HEK293 (cell line): ENCODE results near the gene ENDOU.
A peak's percentile ranks its signal among the peaks of the same experiment; 100 is the strongest.

ENCODE experiments used
- BCL11B ChIP-seq: fragments of 450-650 bp; formaldehyde crosslinking; IDR thresholded peaks from 2 replicates; pipeline ENCODE4 v1.5.1; 2016; ENCODE audit warnings: low read depth, missing biosample characterization, missing genetic modification characterization
- EGR2 ChIP-seq: fragments of 450-650 bp; formaldehyde crosslinking; IDR thresholded peaks from 2 replicates; pipeline ENCODE4 v1.5.1; 2016; ENCODE audit warnings: low read depth, missing biosample characterization, missing genetic modification characterization
- GLI4 ChIP-seq: fragments of 450-650 bp; formaldehyde crosslinking; IDR thresholded peaks from 2 replicates; pipeline ENCODE4 v1.5.1; 2016; ENCODE audit warnings: missing biosample characterization, missing genetic modification characterization
- HOXD13 ChIP-seq: sonication (generic); formaldehyde crosslinking; IDR thresholded peaks from 2 replicates; pipeline ENCODE4 v1.8.0; 2022; ENCODE audit warnings: missing genetic modification reagents, borderline replicate concordance
- YY2 ChIP-seq: fragments of 450-650 bp; formaldehyde crosslinking; IDR thresholded peaks from 2 replicates; pipeline ENCODE4 v1.5.1; 2016; ENCODE audit warnings: missing biosample characterization, missing genetic modification characterization
- ZFP37 ChIP-seq: fragments of 450-650 bp; formaldehyde crosslinking; IDR thresholded peaks from 2 replicates; pipeline ENCODE4 v1.5.1; 2016; ENCODE audit warnings: missing biosample characterization, missing genetic modification characterization
- ZIC2 ChIP-seq: fragments of 450-650 bp; formaldehyde crosslinking; IDR thresholded peaks from 2 replicates; pipeline ENCODE4 v1.5.1; 2016; ENCODE audit warnings: missing biosample characterization, missing genetic modification characterization
- ZNF114 ChIP-seq: fragments of 450-650 bp; formaldehyde crosslinking; IDR thresholded peaks from 2 replicates; pipeline ENCODE4 v1.5.0; 2017; ENCODE audit warnings: missing biosample characterization, missing genetic modification characterization
- ZNF146 ChIP-seq: fragments of 450-650 bp; formaldehyde crosslinking; IDR thresholded peaks from 2 replicates; pipeline ENCODE4 v1.5.1; 2016; ENCODE audit warnings: missing biosample characterization, missing genetic modification characterization
- ZNF184 ChIP-seq: fragments of 450-650 bp; IDR thresholded peaks from 2 replicates; pipeline ENCODE4 v1.5.1; 2018; ENCODE audit warnings: missing biosample characterization, mild to moderate bottlenecking, missing genetic modification characterization
- ZNF366 ChIP-seq: fragments of 450-650 bp; formaldehyde crosslinking; conservative IDR thresholded peaks from 2 replicates; pipeline ENCODE4 v1.5.1; 2016; ENCODE audit warnings: missing biosample characterization, missing genetic modification characterization
- ZNF37A ChIP-seq: fragments of 450-650 bp; IDR thresholded peaks from 2 replicates; pipeline ENCODE4 v1.5.1; 2018; ENCODE audit warnings: missing biosample characterization, missing genetic modification characterization
- ZNF423 ChIP-seq: fragments of 450-650 bp; formaldehyde crosslinking; IDR thresholded peaks from 2 replicates; pipeline ENCODE4 v1.5.1; 2016; ENCODE audit warnings: missing biosample characterization, missing genetic modification characterization
- ZNF521 ChIP-seq: fragments of 450-650 bp; formaldehyde crosslinking; IDR thresholded peaks from 2 replicates; pipeline ENCODE4 v1.5.1; 2017; ENCODE audit warnings: missing biosample characterization, mild to moderate bottlenecking, missing genetic modification characterization
- ZNF544 ChIP-seq: fragments of 450-650 bp; formaldehyde crosslinking; IDR thresholded peaks from 2 replicates; pipeline ENCODE4 v1.5.0; 2017; ENCODE audit warnings: missing biosample characterization, missing genetic modification characterization
- ZNF549 ChIP-seq: fragments of 450-650 bp; IDR thresholded peaks from 2 replicates; pipeline ENCODE4 v1.5.1; 2018; ENCODE audit warnings: missing biosample characterization, missing genetic modification characterization, mild to moderate bottlenecking, inconsistent platforms, moderate library complexity
- ZNF555 ChIP-seq: fragments of 450-650 bp; formaldehyde crosslinking; conservative IDR thresholded peaks from 2 replicates; pipeline ENCODE4 v1.5.1; 2017; ENCODE audit warnings: missing biosample characterization, mild to moderate bottlenecking, missing genetic modification characterization, inconsistent platforms
- ZNF560 ChIP-seq: fragments of 450-650 bp; formaldehyde crosslinking; IDR thresholded peaks from 2 replicates; pipeline ENCODE4 v1.5.1; 2017; ENCODE audit warnings: missing biosample characterization, missing genetic modification characterization, borderline replicate concordance
- ZNF626 ChIP-seq: fragments of 450-650 bp; sonication (Bioruptor Pico); formaldehyde crosslinking; IDR thresholded peaks from 2 replicates; pipeline ENCODE4 v1.5.1; 2018; ENCODE audit warnings: missing biosample characterization, missing genetic modification characterization, inconsistent platforms
- ZNF664 ChIP-seq: fragments of 450-650 bp; formaldehyde crosslinking; IDR thresholded peaks from 2 replicates; pipeline ENCODE4 v1.5.1; 2016; ENCODE audit warnings: missing biosample characterization, missing genetic modification characterization
- ZNF707 ChIP-seq: fragments of 450-650 bp; formaldehyde crosslinking; IDR thresholded peaks from 2 replicates; pipeline ENCODE4 v1.5.1; 2016; ENCODE audit warnings: missing biosample characterization, missing genetic modification characterization
- ZNF747 ChIP-seq: fragments of 450-650 bp; formaldehyde crosslinking; IDR thresholded peaks from 2 replicates; pipeline ENCODE4 v1.5.1; 2016; ENCODE audit warnings: missing biosample characterization, missing genetic modification characterization
- ZNF768 ChIP-seq: fragments of 450-650 bp; formaldehyde crosslinking; IDR thresholded peaks from 2 replicates; pipeline ENCODE4 v1.5.1; 2018; ENCODE audit warnings: missing biosample characterization, mild to moderate bottlenecking, missing genetic modification characterization
- TF ChIP-seq, protein P1 (sequence below): fragments of 450-650 bp; formaldehyde crosslinking; IDR thresholded peaks from 2 replicates; pipeline ENCODE4 v1.5.1; 2017; ENCODE audit warnings: missing biosample characterization, missing genetic modification characterization
- TF ChIP-seq, protein P2 (sequence below): fragments of 450-650 bp; formaldehyde crosslinking; IDR thresholded peaks from 2 replicates; pipeline ENCODE4 v1.5.1; 2017; ENCODE audit warnings: missing biosample characterization, missing genetic modification characterization
- TF ChIP-seq, protein P3 (sequence below): sonication (generic); formaldehyde crosslinking; IDR thresholded peaks from 2 replicates; pipeline ENCODE4 v1.8.1; 2022; ENCODE audit warnings: mild to moderate bottlenecking, moderate library complexity, missing genetic modification reagents
- TF ChIP-seq, protein P4 (sequence below): fragments of 450-650 bp; formaldehyde crosslinking; IDR thresholded peaks from 2 replicates; pipeline ENCODE4 v1.5.1; 2017; ENCODE audit warnings: missing biosample characterization, missing genetic modification characterization
- TF ChIP-seq, protein P5 (sequence below): fragments of 450-650 bp; formaldehyde crosslinking; IDR thresholded peaks from 2 replicates; pipeline ENCODE4 v1.5.1; 2016; ENCODE audit warnings: missing biosample characterization, missing genetic modification characterization, low read depth
- TF ChIP-seq, protein P6 (sequence below): fragments of 450-650 bp; formaldehyde crosslinking; IDR thresholded peaks from 2 replicates; pipeline ENCODE4 v1.5.1; 2016; ENCODE audit warnings: missing biosample characterization, missing genetic modification characterization

Gene ENDOU

DNA sequence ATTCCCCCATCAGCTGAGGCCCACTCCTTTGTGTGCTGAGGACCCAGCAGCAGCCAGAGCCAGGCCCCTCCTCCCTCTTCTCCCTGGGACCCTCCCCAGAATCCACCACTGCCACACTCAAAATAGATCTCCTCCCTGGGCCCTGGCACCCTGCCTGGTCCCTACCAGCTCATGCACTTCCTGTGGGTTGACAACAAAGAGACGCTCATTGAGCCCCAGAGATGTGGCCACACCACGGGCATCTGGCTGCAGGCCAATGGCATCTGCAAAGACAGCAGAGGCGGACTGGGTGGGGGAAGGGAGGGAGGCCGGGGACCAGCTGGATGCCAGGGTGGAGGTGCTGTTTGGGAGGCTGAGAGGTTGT lies 16.0 kb upstream of the ENDOU start (continued):
- no peak for TF ChIP-seq ZNF626 (tag by site-specific recombination)
- TF ChIP-seq ZIC2, result peak; percentile 96
- no peak for TF ChIP-seq ZNF114
- TF ChIP-seq GLI4 (tag by site-specific recombination), result no peak
- TF ChIP-seq ZNF146, result no peak
- no peak for TF ChIP-seq ZNF37A (tag by site-specific recombination)
- TF ChIP-seq, protein P1, sequence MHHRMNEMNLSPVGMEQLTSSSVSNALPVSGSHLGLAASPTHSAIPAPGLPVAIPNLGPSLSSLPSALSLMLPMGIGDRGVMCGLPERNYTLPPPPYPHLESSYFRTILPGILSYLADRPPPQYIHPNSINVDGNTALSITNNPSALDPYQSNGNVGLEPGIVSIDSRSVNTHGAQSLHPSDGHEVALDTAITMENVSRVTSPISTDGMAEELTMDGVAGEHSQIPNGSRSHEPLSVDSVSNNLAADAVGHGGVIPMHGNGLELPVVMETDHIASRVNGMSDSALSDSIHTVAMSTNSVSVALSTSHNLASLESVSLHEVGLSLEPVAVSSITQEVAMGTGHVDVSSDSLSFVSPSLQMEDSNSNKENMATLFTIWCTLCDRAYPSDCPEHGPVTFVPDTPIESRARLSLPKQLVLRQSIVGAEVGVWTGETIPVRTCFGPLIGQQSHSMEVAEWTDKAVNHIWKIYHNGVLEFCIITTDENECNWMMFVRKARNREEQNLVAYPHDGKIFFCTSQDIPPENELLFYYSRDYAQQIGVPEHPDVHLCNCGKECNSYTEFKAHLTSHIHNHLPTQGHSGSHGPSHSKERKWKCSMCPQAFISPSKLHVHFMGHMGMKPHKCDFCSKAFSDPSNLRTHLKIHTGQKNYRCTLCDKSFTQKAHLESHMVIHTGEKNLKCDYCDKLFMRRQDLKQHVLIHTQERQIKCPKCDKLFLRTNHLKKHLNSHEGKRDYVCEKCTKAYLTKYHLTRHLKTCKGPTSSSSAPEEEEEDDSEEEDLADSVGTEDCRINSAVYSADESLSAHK (tag by site-specific recombination), result no peak
- TF ChIP-seq ZNF768 (tag by site-specific recombination), result no peak
- TF ChIP-seq ZFP37, result no peak
- no peak for TF ChIP-seq ZNF184 (tag by site-specific recombination)
- TF ChIP-seq HOXD13 (CRISPR knock-in tag), result no peak
- TF ChIP-seq, protein P2, sequence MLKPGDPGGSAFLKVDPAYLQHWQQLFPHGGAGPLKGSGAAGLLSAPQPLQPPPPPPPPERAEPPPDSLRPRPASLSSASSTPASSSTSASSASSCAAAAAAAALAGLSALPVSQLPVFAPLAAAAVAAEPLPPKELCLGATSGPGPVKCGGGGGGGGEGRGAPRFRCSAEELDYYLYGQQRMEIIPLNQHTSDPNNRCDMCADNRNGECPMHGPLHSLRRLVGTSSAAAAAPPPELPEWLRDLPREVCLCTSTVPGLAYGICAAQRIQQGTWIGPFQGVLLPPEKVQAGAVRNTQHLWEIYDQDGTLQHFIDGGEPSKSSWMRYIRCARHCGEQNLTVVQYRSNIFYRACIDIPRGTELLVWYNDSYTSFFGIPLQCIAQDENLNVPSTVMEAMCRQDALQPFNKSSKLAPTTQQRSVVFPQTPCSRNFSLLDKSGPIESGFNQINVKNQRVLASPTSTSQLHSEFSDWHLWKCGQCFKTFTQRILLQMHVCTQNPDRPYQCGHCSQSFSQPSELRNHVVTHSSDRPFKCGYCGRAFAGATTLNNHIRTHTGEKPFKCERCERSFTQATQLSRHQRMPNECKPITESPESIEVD (tag by site-specific recombination), result no peak
- no peak for TF ChIP-seq BCL11B
- TF ChIP-seq ZNF555, result no peak
- TF ChIP-seq, protein P3, sequence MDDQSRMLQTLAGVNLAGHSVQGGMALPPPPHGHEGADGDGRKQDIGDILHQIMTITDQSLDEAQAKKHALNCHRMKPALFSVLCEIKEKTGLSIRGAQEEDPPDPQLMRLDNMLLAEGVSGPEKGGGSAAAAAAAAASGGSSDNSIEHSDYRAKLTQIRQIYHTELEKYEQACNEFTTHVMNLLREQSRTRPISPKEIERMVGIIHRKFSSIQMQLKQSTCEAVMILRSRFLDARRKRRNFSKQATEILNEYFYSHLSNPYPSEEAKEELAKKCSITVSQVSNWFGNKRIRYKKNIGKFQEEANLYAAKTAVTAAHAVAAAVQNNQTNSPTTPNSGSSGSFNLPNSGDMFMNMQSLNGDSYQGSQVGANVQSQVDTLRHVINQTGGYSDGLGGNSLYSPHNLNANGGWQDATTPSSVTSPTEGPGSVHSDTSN (CRISPR knock-in tag), result no peak
- TF ChIP-seq ZNF707, result no peak
- TF ChIP-seq, protein P4, sequence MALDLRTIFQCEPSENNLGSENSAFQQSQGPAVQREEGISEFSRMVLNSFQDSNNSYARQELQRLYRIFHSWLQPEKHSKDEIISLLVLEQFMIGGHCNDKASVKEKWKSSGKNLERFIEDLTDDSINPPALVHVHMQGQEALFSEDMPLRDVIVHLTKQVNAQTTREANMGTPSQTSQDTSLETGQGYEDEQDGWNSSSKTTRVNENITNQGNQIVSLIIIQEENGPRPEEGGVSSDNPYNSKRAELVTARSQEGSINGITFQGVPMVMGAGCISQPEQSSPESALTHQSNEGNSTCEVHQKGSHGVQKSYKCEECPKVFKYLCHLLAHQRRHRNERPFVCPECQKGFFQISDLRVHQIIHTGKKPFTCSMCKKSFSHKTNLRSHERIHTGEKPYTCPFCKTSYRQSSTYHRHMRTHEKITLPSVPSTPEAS, result no peak
- no peak for TF ChIP-seq ZNF544
- TF ChIP-seq EGR2 (tag by site-specific recombination), result peak; percentile 81
- TF ChIP-seq, protein P5, sequence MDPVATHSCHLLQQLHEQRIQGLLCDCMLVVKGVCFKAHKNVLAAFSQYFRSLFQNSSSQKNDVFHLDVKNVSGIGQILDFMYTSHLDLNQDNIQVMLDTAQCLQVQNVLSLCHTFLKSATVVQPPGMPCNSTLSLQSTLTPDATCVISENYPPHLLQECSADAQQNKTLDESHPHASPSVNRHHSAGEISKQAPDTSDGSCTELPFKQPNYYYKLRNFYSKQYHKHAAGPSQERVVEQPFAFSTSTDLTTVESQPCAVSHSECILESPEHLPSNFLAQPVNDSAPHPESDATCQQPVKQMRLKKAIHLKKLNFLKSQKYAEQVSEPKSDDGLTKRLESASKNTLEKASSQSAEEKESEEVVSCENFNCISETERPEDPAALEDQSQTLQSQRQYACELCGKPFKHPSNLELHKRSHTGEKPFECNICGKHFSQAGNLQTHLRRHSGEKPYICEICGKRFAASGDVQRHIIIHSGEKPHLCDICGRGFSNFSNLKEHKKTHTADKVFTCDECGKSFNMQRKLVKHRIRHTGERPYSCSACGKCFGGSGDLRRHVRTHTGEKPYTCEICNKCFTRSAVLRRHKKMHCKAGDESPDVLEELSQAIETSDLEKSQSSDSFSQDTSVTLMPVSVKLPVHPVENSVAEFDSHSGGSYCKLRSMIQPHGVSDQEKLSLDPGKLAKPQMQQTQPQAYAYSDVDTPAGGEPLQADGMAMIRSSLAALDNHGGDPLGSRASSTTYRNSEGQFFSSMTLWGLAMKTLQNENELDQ (tag by site-specific recombination), result no peak
- no peak for TF ChIP-seq YY2 (tag by site-specific recombination)
- TF ChIP-seq ZNF549 (tag by site-specific recombination), result no peak
- TF ChIP-seq ZNF423 (tag by site-specific recombination), result peak; percentile 67
- TF ChIP-seq, protein P6, sequence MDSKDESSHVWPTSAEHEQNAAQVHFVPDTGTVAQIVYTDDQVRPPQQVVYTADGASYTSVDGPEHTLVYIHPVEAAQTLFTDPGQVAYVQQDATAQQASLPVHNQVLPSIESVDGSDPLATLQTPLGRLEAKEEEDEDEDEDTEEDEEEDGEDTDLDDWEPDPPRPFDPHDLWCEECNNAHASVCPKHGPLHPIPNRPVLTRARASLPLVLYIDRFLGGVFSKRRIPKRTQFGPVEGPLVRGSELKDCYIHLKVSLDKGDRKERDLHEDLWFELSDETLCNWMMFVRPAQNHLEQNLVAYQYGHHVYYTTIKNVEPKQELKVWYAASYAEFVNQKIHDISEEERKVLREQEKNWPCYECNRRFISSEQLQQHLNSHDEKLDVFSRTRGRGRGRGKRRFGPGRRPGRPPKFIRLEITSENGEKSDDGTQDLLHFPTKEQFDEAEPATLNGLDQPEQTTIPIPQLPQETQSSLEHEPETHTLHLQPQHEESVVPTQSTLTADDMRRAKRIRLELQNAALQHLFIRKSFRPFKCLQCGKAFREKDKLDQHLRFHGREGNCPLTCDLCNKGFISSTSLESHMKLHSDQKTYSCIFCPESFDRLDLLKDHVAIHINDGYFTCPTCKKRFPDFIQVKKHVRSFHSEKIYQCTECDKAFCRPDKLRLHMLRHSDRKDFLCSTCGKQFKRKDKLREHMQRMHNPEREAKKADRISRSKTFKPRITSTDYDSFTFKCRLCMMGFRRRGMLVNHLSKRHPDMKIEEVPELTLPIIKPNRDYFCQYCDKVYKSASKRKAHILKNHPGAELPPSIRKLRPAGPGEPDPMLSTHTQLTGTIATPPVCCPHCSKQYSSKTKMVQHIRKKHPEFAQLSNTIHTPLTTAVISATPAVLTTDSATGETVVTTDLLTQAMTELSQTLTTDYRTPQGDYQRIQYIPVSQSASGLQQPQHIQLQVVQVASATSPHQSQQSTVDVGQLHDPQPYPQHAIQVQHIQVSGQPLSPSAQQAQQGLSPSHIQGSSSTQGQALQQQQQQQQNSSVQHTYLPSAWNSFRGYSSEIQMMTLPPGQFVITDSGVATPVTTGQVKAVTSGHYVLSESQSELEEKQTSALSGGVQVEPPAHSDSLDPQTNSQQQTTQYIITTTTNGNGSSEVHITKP (tag by site-specific recombination), result peak; percentile 37; the same call in 1 of the 2 replicates
- TF ChIP-seq ZNF747, result no peak
- TF ChIP-seq ZNF560, result no peak
- TF ChIP-seq ZNF366 (tag by site-specific recombination), result no peak
- no peak for TF ChIP-seq ZNF664 (tag by site-specific recombination)
- TF ChIP-seq ZNF521 (tag by site-specific recombination), result no peak
